ENCODE results near the gene TRIM22. TPM values are rescaled to one million over a fixed set of nuclear protein-coding genes. Genes with fewer than 3 reads are reported as not detected.

Gene TRIM22
- total RNA-seq, 1 experiment from 2014 or later = 0.81 TPM

DNA sequence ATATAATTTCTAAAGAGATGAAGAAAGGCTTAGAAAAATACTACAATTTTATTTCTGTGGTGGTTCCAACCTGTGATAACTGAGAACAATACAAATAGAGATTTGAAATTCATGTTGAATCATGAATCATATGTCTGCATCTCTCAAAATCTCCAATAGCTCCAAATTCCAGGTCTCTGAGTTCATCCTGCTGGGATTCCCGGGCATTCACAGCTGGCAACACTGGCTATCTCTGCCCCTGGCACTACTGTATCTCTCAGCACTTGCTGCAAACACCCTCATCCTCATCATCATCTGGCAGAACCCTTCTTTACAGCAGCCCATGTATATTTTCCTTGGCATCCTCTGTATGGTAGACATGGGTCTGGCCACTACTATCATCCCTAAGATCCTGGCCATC is 46.8 kb downstream of the TRIM22 start, which contains the start of gene OR56B1:
OR56B1 (plus strand) TSS at position 53 of the 400 bp plus-strand sequence; CDS start at position 122, 69 bp downstream.
- TF ChIP-seq EZH2 (IDR thresholded peaks at IDR 0.05; ENCODE audit: low read depth) = no peak
- TF ChIP-seq, protein P1, sequence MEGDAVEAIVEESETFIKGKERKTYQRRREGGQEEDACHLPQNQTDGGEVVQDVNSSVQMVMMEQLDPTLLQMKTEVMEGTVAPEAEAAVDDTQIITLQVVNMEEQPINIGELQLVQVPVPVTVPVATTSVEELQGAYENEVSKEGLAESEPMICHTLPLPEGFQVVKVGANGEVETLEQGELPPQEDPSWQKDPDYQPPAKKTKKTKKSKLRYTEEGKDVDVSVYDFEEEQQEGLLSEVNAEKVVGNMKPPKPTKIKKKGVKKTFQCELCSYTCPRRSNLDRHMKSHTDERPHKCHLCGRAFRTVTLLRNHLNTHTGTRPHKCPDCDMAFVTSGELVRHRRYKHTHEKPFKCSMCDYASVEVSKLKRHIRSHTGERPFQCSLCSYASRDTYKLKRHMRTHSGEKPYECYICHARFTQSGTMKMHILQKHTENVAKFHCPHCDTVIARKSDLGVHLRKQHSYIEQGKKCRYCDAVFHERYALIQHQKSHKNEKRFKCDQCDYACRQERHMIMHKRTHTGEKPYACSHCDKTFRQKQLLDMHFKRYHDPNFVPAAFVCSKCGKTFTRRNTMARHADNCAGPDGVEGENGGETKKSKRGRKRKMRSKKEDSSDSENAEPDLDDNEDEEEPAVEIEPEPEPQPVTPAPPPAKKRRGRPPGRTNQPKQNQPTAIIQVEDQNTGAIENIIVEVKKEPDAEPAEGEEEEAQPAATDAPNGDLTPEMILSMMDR (conservative IDR thresholded peaks at IDR 0.05) = no peak
- Histone ChIP-seq H3K4me2 (no peak within 1 kb of the TSS), H3K9me2 (ENCODE audit: insufficient read depth) (no peaks in the 10 kb centered on the region), H3K9me3 (ENCODE audit: insufficient read depth, low read depth) (no peaks in the 10 kb centered on the region), H3F3A (ENCODE audit: insufficient read depth, low read depth) (no peaks in the 10 kb centered on the region), H4K20me1 (ENCODE audit: insufficient read depth) (no peaks in the 10 kb centered on the region), H3K27me3 (ENCODE audit: insufficient read depth, low read depth) (no peaks in the 10 kb centered on the region), H3K27ac (no peak within 1 kb of the TSS), H3K36me3 (ENCODE audit: low read depth) (no peaks in the 10 kb centered on the region), H3K4me1 (replicated peaks; ENCODE audit: insufficient read depth) (no peaks in the 10 kb centered on the region), H2AFZ (no peak within 1 kb of the TSS), H3K4me3 (no peak within 1 kb of the TSS), H3K79me2 (ENCODE audit: low read depth) (no peaks in the 10 kb centered on the region)
- no peak for DNase-seq
- POLR2A ChIA-PET (ENCODE audit: unreplicated experiment) = no interaction called here
- no TSS peak for BruUV-seq (replicated peaks)
- intact Hi-C loops (cut with micrococcal nuclease; ENCODE audit: unreplicated experiment) = no loop called here
- CTCF ChIA-PET = no interaction called here

DNA sequence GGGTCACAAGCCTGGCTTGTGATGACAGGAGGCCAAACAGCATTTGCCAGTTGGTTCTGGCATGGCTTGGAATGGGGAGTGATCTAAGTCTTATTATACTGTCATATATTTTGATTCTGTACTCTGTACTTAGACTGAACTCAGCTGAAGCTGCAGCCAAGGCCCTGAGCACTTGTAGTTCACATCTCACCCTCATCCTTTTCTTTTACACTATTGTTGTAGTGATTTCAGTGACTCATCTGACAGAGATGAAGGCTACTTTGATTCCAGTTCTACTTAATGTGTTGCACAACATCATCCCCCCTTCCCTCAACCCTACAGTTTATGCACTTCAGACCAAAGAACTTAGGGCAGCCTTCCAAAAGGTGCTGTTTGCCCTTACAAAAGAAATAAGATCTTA is 47.5 kb downstream of the TRIM22 start:
- Histone ChIP-seq H3F3A (ENCODE audit: insufficient read depth, low read depth) (no peaks in the 10 kb centered on the region), H2AFZ (no peak overlapping the region), H3K9me3 (ENCODE audit: insufficient read depth, low read depth) (no peaks in the 10 kb centered on the region), H3K27ac (no peak overlapping the region), H3K36me3 (ENCODE audit: low read depth) (no peaks in the 10 kb centered on the region), H3K4me2 (no peak overlapping the region), H3K9me2 (ENCODE audit: insufficient read depth) (no peaks in the 10 kb centered on the region), H3K4me3 (no peak overlapping the region), H3K27me3 (ENCODE audit: insufficient read depth, low read depth) (no peaks in the 10 kb centered on the region), H4K20me1 (ENCODE audit: insufficient read depth) (no peaks in the 10 kb centered on the region), H3K79me2 (ENCODE audit: low read depth) (no peaks in the 10 kb centered on the region), H3K4me1 (replicated peaks; ENCODE audit: insufficient read depth) (no peaks in the 10 kb centered on the region)
- no peak for DNase-seq
- TF ChIP-seq, protein P1 (conservative IDR thresholded peaks at IDR 0.05) = no peak
- no peak for TF ChIP-seq EZH2 (IDR thresholded peaks at IDR 0.05; ENCODE audit: low read depth)
- no TSS peak for BruUV-seq (replicated peaks)
- ChIA-PET POLR2A (ENCODE audit: unreplicated experiment) (no interaction called here), CTCF (no interaction called here)
- intact Hi-C loops (cut with micrococcal nuclease; ENCODE audit: unreplicated experiment) = no loop called here

DNA sequence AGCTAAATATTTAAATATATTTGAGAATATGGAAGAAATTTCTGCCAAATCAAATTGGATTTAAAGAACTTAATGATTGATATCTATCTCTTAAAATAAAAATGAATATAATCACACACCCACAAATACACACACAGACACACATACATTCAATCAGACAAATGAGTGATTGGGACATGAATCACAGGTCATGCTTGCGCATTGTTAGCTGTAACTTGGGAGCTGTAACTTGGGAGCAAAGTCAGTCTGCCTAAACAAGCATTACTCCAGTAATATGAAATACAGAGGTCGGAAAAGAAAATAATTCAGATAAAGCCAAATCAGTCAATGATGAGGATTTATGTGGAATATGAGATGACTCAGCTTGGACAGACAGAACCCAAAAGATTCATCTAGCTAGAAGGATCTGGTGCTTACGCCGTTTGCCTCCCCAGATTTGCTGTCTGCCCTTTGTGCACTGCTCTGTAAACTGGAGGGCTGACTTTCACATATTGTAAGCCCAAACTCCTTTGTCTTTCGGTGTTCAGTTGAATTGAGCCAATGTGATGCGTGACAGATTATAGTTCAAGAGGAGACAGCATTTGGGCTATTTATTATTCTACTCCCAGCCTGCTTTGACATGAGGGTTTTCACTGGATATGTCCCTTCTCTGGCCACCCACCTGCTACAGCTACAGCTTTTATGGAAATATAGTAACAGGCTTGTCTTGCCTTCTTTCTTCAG is 48.2 kb downstream of the TRIM22 start:
- ChIA-PET CTCF (no interaction called here), POLR2A (ENCODE audit: unreplicated experiment) (no interaction called here)
- no TSS peak for BruUV-seq (replicated peaks)

More for the DNA sequence above, 48.2 kb downstream of the TRIM22 start:
- Histone ChIP-seq H3K9me3 (ENCODE audit: insufficient read depth, low read depth) (no peaks in the 10 kb centered on the region), H3F3A (ENCODE audit: insufficient read depth, low read depth) (no peaks in the 10 kb centered on the region), H3K4me2 (no peak overlapping the region), H4K20me1 (ENCODE audit: insufficient read depth) (no peaks in the 10 kb centered on the region), H3K4me3 (no peak overlapping the region), H3K27me3 (ENCODE audit: insufficient read depth, low read depth) (no peaks in the 10 kb centered on the region), H3K36me3 (ENCODE audit: low read depth) (no peaks in the 10 kb centered on the region), H3K4me1 (replicated peaks; ENCODE audit: insufficient read depth) (no peaks in the 10 kb centered on the region), H3K79me2 (ENCODE audit: low read depth) (no peaks in the 10 kb centered on the region), H2AFZ (no peak overlapping the region), H3K9me2 (ENCODE audit: insufficient read depth) (no peaks in the 10 kb centered on the region), H3K27ac (no peak overlapping the region)
- DNase-seq = no peak
- intact Hi-C loops (cut with micrococcal nuclease; ENCODE audit: unreplicated experiment) = no loop called here
- TF ChIP-seq, protein P1 (conservative IDR thresholded peaks at IDR 0.05) = no peak
- TF ChIP-seq EZH2 (IDR thresholded peaks at IDR 0.05; ENCODE audit: low read depth) = no peak

Data from PC-9 (cell line).